Lower leg skin (tissue), 3 donors: ENCODE data around the gene DMD.

ENCODE experiments used
- POLR2A ChIP-seq, 2 donors: fragments of 450-650 bp; IDR thresholded peaks; one replicate each; pipeline ENCODE4 v1.6.1; 2016 to 2017; ENCODE audit warnings: antibody characterized with exemption in 2 of 2, mild to moderate bottlenecking in 1 of 2, moderate library complexity in 1 of 2
- TF ChIP-seq, protein P1 (sequence below), 3 donors: fragments of 450-650 bp; IDR thresholded peaks; one replicate each; pipeline ENCODE4 v1.5.1; 2016; ENCODE audit warnings: antibody characterized with exemption in 3 of 3, mild to moderate bottlenecking in 3 of 3, moderate library complexity in 2 of 3

DNA sequence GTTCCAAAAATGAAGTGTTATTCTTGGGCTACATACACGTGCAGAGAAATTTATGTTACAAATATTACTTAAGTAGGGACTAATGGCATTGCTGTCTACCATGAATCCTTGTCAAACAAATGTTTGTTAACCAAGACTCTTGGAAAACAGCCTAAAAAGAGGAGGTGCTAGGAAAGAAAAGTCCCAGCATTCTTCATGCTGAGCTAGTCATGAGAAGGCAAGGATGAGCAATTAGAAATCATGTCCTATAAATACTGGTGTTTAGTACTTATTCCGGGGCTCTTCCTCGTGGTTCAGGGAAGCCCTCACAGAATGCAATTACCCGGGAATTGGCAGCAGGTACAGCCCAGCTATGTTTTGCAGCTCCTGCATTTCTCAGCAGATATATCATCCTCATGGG, 1761.4 kb downstream of the DMD start:
- TF ChIP-seq, protein P1, sequence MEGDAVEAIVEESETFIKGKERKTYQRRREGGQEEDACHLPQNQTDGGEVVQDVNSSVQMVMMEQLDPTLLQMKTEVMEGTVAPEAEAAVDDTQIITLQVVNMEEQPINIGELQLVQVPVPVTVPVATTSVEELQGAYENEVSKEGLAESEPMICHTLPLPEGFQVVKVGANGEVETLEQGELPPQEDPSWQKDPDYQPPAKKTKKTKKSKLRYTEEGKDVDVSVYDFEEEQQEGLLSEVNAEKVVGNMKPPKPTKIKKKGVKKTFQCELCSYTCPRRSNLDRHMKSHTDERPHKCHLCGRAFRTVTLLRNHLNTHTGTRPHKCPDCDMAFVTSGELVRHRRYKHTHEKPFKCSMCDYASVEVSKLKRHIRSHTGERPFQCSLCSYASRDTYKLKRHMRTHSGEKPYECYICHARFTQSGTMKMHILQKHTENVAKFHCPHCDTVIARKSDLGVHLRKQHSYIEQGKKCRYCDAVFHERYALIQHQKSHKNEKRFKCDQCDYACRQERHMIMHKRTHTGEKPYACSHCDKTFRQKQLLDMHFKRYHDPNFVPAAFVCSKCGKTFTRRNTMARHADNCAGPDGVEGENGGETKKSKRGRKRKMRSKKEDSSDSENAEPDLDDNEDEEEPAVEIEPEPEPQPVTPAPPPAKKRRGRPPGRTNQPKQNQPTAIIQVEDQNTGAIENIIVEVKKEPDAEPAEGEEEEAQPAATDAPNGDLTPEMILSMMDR (IDR thresholded peaks at IDR 0.05), result no peak
- no peak for TF ChIP-seq POLR2A (IDR thresholded peaks at IDR 0.05)
